Upper lobe of right lung (tissue), 1 donor: ENCODE measurements around the gene TNP1. TPM values are rescaled to one million over a fixed set of nuclear protein-coding genes. Genes with fewer than 3 reads are reported as not detected.

Experiments used
- ATAC-seq: fragments of 200-7000 bp; cut with Tn5 transposase; one replicate; pipeline ENCODE4 v1.9.1; 2020; ENCODE audit warnings: mild to moderate bottlenecking, moderate library complexity
- DNase-seq: peaks from one replicate; pipeline ENCODE4 v3.0.0-alpha.2; 2020
- H3K27ac ChIP-seq: fragments of 200-600 bp; one replicate; pipeline ENCODE4 v1.8.0; 2022
- H3K27me3 ChIP-seq: fragments of 200-600 bp; one replicate; pipeline ENCODE4 v1.8.0; 2022; ENCODE audit warnings: mild to moderate bottlenecking
- H3K36me3 ChIP-seq: fragments of 200-600 bp; one replicate; pipeline ENCODE4 v1.8.0; 2022
- H3K4me1 ChIP-seq: fragments of 200-600 bp; one replicate; pipeline ENCODE4 v1.8.0; 2022
- H3K4me3 ChIP-seq: fragments of 200-600 bp; one replicate; pipeline ENCODE4 v1.8.0; 2022; ENCODE audit warnings: mild to moderate bottlenecking
- H3K9me3 ChIP-seq: fragments of 200-600 bp; one replicate; pipeline ENCODE4 v1.8.0; 2022
- CTCF ChIP-seq: fragments of 200-600 bp; IDR thresholded peaks from one replicate; pipeline ENCODE4 v1.8.0; 2022; ENCODE audit warnings: antibody characterized with exemption
- intact Hi-C: fragments of 100-400 bp; cut with DNase I; formaldehyde crosslinking; loops from one replicate; pipeline ENCODE4 v1.11.0; 2022
- total RNA-seq: library from RNA; stranded (reverse); fragmentation: NEBNext Ultra II Directional; extraction: Animal tissue kit (Norgen Biotek cat#: 25700); gene quantifications from one replicate; pipeline ENCODE4 v1.2.1, GENCODE V29; 2021
- donor health status: DM: no; HTN: yes; CAD: no; lungs with severe emphysema.

Gene TNP1
- total RNA-seq, 1 donor from 2014 or later: not detected

- Histone ChIP-seq H3K4me1 (no peaks in the 10 kb centered on the region), H3K4me3 (no peak overlapping the region), H3K27me3 (no peaks in the 10 kb centered on the region), H3K36me3 (no peaks in the 10 kb centered on the region), H3K9me3 (no peaks in the 10 kb centered on the region), H3K27ac (no peak overlapping the region)
- no peak for TF ChIP-seq CTCF
- DNase-seq (no peak), ATAC-seq (no peak)
- intact Hi-C loops: no loop called here
Measured at GRCh38 chr2:216855079-216855478, 4.8 kb downstream of the TNP1 start.

GRCh38 chr2:216851486-216852090 lies 8.3 kb downstream of the TNP1 start:
- ATAC-seq: no peak
- DNase-seq: no peak
- Histone ChIP-seq H3K4me1 (no peaks in the 10 kb centered on the region), H3K36me3 (no peaks in the 10 kb centered on the region), H3K27me3 (no peaks in the 10 kb centered on the region), H3K27ac (no peak overlapping the region), H3K9me3 (no peaks in the 10 kb centered on the region), H3K4me3 (no peak overlapping the region)
- TF ChIP-seq CTCF: no peak
- intact Hi-C loops: no loop called here

GRCh38 chr2:216850665-216851322 lies 9.1 kb downstream of the TNP1 start:
- DNase-seq (no peak), ATAC-seq (no peak)
- no peak overlapping the region for H3K4me3 ChIP-seq
- H3K27ac ChIP-seq: no peak overlapping the region
- no peak for TF ChIP-seq CTCF
- H3K36me3 ChIP-seq: no peaks in the 10 kb centered on the region
- no peaks in the 10 kb centered on the region for H3K9me3 ChIP-seq
- no peaks in the 10 kb centered on the region for H3K27me3 ChIP-seq
- H3K4me1 ChIP-seq: no peaks in the 10 kb centered on the region
- intact Hi-C loops: no loop called here

- H3K4me3 ChIP-seq: no peak overlapping the region
- ATAC-seq (no peak), DNase-seq (no peak)
- H3K27ac ChIP-seq: no peak overlapping the region
- no peaks in the 10 kb centered on the region for H3K4me1 ChIP-seq
- intact Hi-C loops: no loop called here
- no peak for TF ChIP-seq CTCF
- no peaks in the 10 kb centered on the region for H3K27me3 ChIP-seq
- H3K9me3 ChIP-seq: no peaks in the 10 kb centered on the region
- no peaks in the 10 kb centered on the region for H3K36me3 ChIP-seq
Measured at GRCh38 chr2:216849987-216850386, 9.9 kb downstream of the TNP1 start.

GRCh38 chr2:216845426-216845825 lies 14.4 kb downstream of the TNP1 start:
- Histone ChIP-seq H3K4me3 (no peak overlapping the region), H3K27ac (no peak overlapping the region), H3K36me3 (no peaks in the 10 kb centered on the region), H3K9me3 (no peaks in the 10 kb centered on the region), H3K4me1 (no peaks in the 10 kb centered on the region), H3K27me3 (no peaks in the 10 kb centered on the region)
- no peak for TF ChIP-seq CTCF
- DNase-seq (no peak), ATAC-seq (no peak)
- intact Hi-C loops: no loop called here
